ENCODE measurements around the gene DPH1. TPM values are rescaled to one million over a fixed set of nuclear protein-coding genes. Genes with fewer than 3 reads are reported as not detected.

Gene DPH1
- total RNA-seq, 6 donors from 2014 or later = 28.8 to 129 (median 45.1) TPM

DNA sequence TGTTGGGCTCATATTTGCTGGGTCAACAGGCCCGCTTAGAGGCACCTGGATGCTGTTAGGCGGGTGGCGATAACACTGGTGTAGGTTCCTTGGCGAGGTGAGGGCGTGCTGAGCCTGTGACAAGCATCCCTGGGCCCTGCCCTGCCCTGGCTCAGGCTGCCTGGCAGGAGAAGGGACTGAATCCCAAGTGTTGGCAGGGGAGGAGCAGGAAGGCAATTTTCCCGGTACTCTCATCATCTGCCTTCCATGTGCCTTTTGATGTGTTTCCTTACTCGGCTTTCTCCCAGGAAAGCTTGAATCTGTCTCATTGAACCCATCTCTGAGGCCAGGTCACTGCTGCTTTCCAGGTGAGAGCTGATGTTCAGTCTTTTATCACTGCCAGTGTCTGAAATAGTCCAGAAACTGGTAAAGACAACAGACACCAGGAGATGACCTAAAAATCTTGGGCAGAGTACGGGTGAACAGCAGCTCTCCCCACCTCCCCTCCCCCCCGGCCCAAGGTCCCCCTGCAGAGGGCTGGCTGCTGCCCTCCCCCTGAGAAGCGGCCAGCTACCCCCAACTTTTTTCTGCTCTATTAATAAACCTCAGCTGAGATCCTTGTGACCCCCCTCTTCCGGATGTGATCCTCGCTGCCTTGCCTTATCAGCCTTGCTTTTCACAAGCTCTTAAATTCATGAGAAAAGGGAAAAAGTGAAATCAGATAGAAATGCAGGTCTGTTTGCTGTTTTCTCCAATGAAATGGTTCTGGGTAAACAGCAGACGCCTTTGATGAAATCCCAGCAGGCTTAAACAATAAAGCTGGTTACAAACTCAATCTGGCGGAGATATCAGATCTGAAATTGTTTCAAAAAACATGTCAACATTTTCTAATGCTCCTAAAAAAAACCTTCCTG is 33.8 kb upstream of the DPH1 start:
- H3K27ac ChIP-seq = no peak overlapping the region
- TF ChIP-seq EP300 (IDR thresholded peaks at IDR 0.05) = no peak
- H3K4me3 ChIP-seq = no peak overlapping the region
- H3K36me3 ChIP-seq = no peaks in the 10 kb centered on the region
- ATAC-seq (ENCODE audit: low FRiP score in 2 of 2) = no peak
- no peaks in the 10 kb centered on the region for H3K9me3 ChIP-seq
- peaks cover 0 to 6% (median 0%) of the 10 kb centered on the region in 4 donors for H3K27me3 ChIP-seq
- no peak for DNase-seq
- 80 to 87% methylated on average over 9 to 14 of the region's 14 CpGs for WGBS, 2 donors
- peaks cover 27 to 46% (median 35%) of the 10 kb centered on the region in 4 donors for H3K4me1 ChIP-seq

DNA sequence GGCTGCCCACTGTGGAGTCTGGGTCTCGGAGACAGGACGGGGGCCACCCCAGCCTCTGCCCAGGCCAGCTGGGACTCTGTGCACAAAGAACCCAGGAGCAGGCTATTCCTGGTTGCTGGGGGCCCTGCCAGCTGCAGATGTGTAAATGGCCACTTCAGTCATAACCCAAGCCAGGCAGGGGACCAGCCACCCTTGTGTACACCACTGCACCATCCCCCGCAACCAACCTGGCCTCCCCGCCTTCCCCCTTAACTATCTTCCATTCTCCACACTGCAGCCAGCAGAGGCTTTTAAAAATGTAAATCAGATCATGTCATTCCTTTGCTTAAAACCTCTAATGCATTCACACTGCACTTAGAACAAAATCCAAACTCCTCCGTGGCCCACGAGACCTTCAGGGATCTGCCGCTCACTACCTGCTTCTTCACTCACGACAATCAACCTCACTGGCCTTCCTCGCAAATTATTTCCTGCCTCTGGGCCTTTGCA is 33.1 kb upstream of the DPH1 start:
- Histone ChIP-seq H3K4me1 (peaks cover 27 to 46% (median 35%) of the 10 kb centered on the region in 4 donors), H3K27ac (no peak overlapping the region), H3K9me3 (no peaks in the 10 kb centered on the region), H3K4me3 (no peak overlapping the region), H3K36me3 (no peaks in the 10 kb centered on the region), H3K27me3 (peaks cover 0 to 6% (median 0%) of the 10 kb centered on the region in 4 donors)
- WGBS, 2 donors = 95 to 98% methylated on average over 9 of the region's 9 CpGs
- TF ChIP-seq POLR2A (IDR thresholded peaks at IDR 0.05) (no peak), EP300 (IDR thresholded peaks at IDR 0.05) (no peak)
- no peak for ATAC-seq (ENCODE audit: low FRiP score in 2 of 2)
- DNase-seq = no peak

DNA sequence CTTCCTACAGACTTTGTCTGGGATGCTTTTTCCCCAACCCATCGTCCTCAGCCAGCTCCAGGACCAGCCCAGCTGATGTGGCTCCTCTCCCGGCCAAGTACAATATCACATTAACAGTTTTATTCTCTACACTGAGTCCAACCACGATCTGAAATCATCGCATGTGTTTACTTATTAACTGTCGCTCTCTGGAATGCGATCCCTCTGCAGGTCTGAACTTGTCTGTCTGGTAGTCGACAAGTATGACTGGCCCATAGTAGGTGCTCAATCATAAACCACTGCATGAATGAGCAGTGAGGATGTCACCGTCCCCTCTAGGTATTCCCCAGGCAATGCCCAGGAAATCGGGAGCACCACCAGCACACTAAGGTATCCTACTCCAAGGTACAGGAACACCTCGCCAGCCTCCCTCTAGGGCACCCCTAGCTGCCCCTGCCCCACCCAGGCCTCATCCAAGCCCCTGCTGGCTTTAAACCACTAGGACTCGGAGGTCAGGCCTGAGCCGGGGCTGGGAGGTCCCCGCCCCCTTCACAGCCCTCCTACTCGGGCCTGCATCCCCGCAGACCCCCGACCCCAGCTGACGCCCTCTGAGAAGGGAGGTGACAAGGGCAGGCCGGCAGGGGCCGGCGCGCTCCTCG is 32.5 kb upstream of the DPH1 start:
- TF ChIP-seq CTCF (IDR thresholded peaks at IDR 0.05) = no peak
- no peak for TF ChIP-seq EP300 (IDR thresholded peaks at IDR 0.05)
- TF ChIP-seq POLR2A (IDR thresholded peaks at IDR 0.05) = no peak
- TF ChIP-seq POLR2AphosphoS5 (IDR thresholded peaks at IDR 0.05) = no peak
- Histone ChIP-seq H3K27me3 (peaks cover 0 to 6% (median 0%) of the 10 kb centered on the region in 4 donors), H3K27ac (peak overlapping the region; percentile 42 to 68 (median 54)), H3K9me3 (no peaks in the 10 kb centered on the region), H3K4me1 (peaks cover 27 to 46% (median 35%) of the 10 kb centered on the region in 4 donors), H3K4me3 (peak overlapping the region in 3 of 4 donors; percentile 51 to 61 (median 59)), H3K36me3 (no peaks in the 10 kb centered on the region)
- peak in 1 of 2 donors; percentile 4 for ATAC-seq (ENCODE audit: low FRiP score in 2 of 2)
- WGBS, 2 donors = 63 to 85% methylated on average over 7 to 20 of the region's 22 CpGs
- DNase-seq = peak in 1 of 2 donors; percentile 84

DNA sequence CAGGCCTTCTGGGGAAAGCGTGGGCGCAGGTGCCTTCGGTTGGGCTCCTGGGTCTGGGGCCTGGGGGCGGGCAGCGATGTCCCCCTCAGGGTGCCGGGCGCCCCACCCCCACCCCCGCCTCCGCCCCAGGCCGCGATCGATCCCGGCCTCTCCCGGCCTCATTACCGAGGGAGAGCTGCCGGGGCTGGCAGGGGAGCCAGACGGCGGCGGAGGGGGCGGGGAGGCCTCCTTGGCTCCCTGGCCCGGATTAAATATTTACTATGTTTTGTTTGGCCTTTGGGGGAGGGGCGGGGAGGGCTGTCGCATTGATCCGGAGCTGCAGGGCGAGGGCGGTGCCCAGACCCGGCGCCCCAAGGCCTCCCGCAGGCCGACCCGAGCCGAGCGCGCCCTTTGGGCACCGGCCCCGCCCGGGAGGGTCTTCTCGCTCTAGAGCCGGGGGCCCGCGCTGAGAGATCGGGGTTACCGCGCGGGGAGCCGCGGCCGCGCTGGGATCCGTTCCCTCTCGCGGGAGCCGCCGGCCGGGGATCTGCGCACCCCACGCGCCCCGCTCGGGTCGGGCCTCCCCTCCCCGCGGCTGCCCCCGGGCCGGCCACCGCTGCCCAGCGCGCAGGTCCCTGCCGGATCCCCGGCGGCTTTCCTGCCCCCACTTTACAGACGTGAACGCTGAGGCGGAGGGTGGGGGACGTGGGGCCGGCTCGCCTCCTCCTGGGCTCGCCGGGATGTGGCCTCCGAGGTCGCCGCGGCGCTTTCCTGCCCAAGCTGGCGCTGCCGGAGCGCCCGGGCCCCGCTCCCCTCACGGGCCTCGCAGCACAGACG is 31.8 kb upstream of the DPH1 start:
- Histone ChIP-seq H3K27ac (peak overlapping the region; percentile 42 to 68 (median 54)), H3K4me1 (peaks cover 27 to 46% (median 35%) of the 10 kb centered on the region in 4 donors), H3K36me3 (no peaks in the 10 kb centered on the region), H3K4me3 (peak overlapping the region; percentile 2 to 61 (median 55)), H3K27me3 (peaks cover 0 to 6% (median 0%) of the 10 kb centered on the region in 4 donors), H3K9me3 (no peaks in the 10 kb centered on the region)
- WGBS, 2 donors = 14% methylated on average over 12 of the region's 92 CpGs; no CpG with 5 or more reads in 1 of the 2 donors
- no peak for TF ChIP-seq CTCF (IDR thresholded peaks at IDR 0.05)
- no peak for TF ChIP-seq POLR2A (IDR thresholded peaks at IDR 0.05)
- no peak for TF ChIP-seq POLR2AphosphoS5 (IDR thresholded peaks at IDR 0.05)
- TF ChIP-seq EP300 (IDR thresholded peaks at IDR 0.05) = no peak
- ATAC-seq (ENCODE audit: low FRiP score in 2 of 2) (peak; percentile 23 to 55), DNase-seq (peak; percentile 51 to 86)

DNA sequence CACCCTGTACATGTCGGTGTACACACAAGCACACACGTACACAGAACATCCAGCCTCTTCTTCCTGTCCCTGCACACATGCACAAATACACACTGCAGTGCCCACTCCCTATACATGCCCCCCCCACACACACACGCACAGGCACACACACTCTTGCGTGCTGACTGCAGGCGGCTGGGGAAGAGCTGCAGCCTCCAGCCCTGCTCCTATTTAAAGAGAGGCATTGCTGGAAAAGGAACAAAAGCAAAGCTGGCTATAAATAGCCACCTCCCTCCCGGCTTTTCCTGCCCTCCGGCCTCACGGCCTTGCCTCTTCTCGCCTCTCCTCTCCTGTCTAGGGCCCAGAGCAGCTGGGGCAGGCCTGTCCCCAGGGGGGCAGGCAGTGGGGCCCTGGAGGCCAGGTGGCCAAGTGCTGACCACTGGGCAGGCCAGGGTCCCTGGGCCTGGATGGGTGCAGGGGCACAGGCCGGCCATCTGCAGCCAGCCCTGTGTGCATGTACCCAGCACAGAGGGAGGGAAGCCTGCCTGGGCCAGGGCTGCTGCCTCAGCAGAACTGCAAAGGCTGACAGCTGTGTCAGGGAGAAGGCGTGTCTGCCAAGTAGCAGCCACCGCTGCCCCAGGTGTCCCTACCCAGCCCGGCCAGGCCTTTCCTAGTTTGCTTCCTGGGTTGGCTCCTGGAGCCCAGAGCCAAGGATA is 30.2 kb upstream of the DPH1 start:
- Histone ChIP-seq H3K9me3 (no peaks in the 10 kb centered on the region), H3K27ac (peak overlapping the region; percentile 59 to 72 (median 62)), H3K4me3 (no peak overlapping the region), H3K27me3 (peaks cover 0 to 6% (median 0%) of the 10 kb centered on the region in 4 donors), H3K36me3 (no peaks in the 10 kb centered on the region), H3K4me1 (peaks cover 27 to 46% (median 35%) of the 10 kb centered on the region in 4 donors)
- 22 to 47% methylated on average over 5 to 13 of the region's 13 CpGs for WGBS, 2 donors
- DNase-seq (peak; percentile 63 to 79), ATAC-seq (ENCODE audit: low FRiP score in 2 of 2) (peak; percentile 56 to 57)
- TF ChIP-seq CTCF (IDR thresholded peaks at IDR 0.05) (no peak), POLR2AphosphoS5 (IDR thresholded peaks at IDR 0.05) (no peak), EP300 (IDR thresholded peaks at IDR 0.05) (no peak), POLR2A (IDR thresholded peaks at IDR 0.05) (no peak)
